ENCODE measurements around the gene TSEN34.

TSEN34 gene

GRCh38 chr19:54191011-54191810 is at the start of gene TSEN34:
Gene TSEN34 (plus strand): TSS chr19:54191308. CDS start chr19:54191365, 57 bp downstream.
- no peak for FAIRE-seq

- no peak for FAIRE-seq
Measured at GRCh38 chr19:54141356-54141755, 49.8 kb upstream of the TSEN34 start.

- no peak for FAIRE-seq
Measured at GRCh38 chr19:54142166-54142780, 48.8 kb upstream of the TSEN34 start.

GRCh38 chr19:54145541-54146158 is 45.5 kb upstream of the TSEN34 start:
- FAIRE-seq = no peak

- no peak for FAIRE-seq
Measured at GRCh38 chr19:54147676-54148075, 43.4 kb upstream of the TSEN34 start.

GRCh38 chr19:54148158-54148557 is 43.0 kb upstream of the TSEN34 start:
- FAIRE-seq = no peak

GRCh38 chr19:54149021-54149812 is 41.9 kb upstream of the TSEN34 start:
- FAIRE-seq = no peak

GRCh38 chr19:54151362-54152035 is 39.6 kb upstream of the TSEN34 start:
- FAIRE-seq = no peak

GRCh38 chr19:54152267-54152666 is 38.8 kb upstream of the TSEN34 start:
- no peak for FAIRE-seq

GRCh38 chr19:54152878-54153524 is 38.1 kb upstream of the TSEN34 start:
- FAIRE-seq = no peak

- no peak for FAIRE-seq
Measured at GRCh38 chr19:54153731-54154326, 37.3 kb upstream of the TSEN34 start.

GRCh38 chr19:54154603-54155345 is 36.3 kb upstream of the TSEN34 start:
- no peak for FAIRE-seq

GRCh38 chr19:54155694-54156093 is 35.4 kb upstream of the TSEN34 start:
- no peak for FAIRE-seq

- no peak for FAIRE-seq
Measured at GRCh38 chr19:54156490-54156889, 34.6 kb upstream of the TSEN34 start.

- no peak for FAIRE-seq
Measured at GRCh38 chr19:54156953-54157352, 34.2 kb upstream of the TSEN34 start.

- FAIRE-seq = no peak
Measured at GRCh38 chr19:54158812-54159351, 32.2 kb upstream of the TSEN34 start.

- FAIRE-seq = peak; percentile 100
Measured at GRCh38 chr19:54159352-54160181, 31.5 kb upstream of the TSEN34 start, which contains the start of gene LENG1. Gene LENG1 (minus strand): TSS chr19:54159721. CDS start chr19:54159695, 26 bp downstream.

- FAIRE-seq = no peak
Measured at GRCh38 chr19:54160182-54160811, 30.8 kb upstream of the TSEN34 start.

GRCh38 chr19:54160854-54161253 is 30.3 kb upstream of the TSEN34 start:
- no peak for FAIRE-seq

All from G401.6 (cell line).